Esophagus muscularis mucosa (tissue), 4 donors: ENCODE data around the gene SH2D3A. TPM values are rescaled to one million over a fixed set of nuclear protein-coding genes. Genes with fewer than 3 reads are reported as not detected.
"Not testable (repeated sequence)": the region's sequence is repeated elsewhere in the genome, so short reads cannot be mapped to it uniquely, and the experiment has no call there.

Source experiments
- DNase-seq: peaks from one replicate; pipeline ENCODE4 v3.0.0-alpha.2; 2017; ENCODE audit errors: extremely low spot score
- H3K27ac ChIP-seq, 4 donors: fragments of 200-600 bp; sonication (generic); replicated peaks in 1 of 4; 1 replicate in 3 of 4; 2 replicates in 1 of 4; pipeline ENCODE4 v1.5.1; 2016 to 2019; ENCODE audit warnings: mild to moderate bottlenecking in 1 of 4
- H3K27me3 ChIP-seq, 4 donors: fragments of 200-600 bp; sonication (generic); one replicate each; pipeline versions ENCODE4 v1.5.1 to v1.6.0; 2016 to 2019
- H3K36me3 ChIP-seq, 4 donors: fragments of 200-600 bp; sonication (generic); one replicate each; pipeline ENCODE4 v1.5.1; 2016 to 2019
- H3K4me1 ChIP-seq, 4 donors: fragments of 200-600 bp; sonication (generic); one replicate each; pipeline ENCODE4 v1.5.1; 2016 to 2019
- H3K4me3 ChIP-seq, 4 donors: fragments of 200-600 bp; sonication (generic); 1 replicate in 2 of 4; 2 replicates in 2 of 4; pipeline ENCODE4 v1.5.1; 2016 to 2019; ENCODE audit warnings: mild to moderate bottlenecking in 4 of 4, moderate library complexity in 1 of 4
- H3K9me3 ChIP-seq, 4 donors: fragments of 200-600 bp; sonication (generic); 1 replicate in 3 of 4; 2 replicates in 1 of 4; pipeline ENCODE4 v1.5.1; 2016 to 2019
- EP300 ChIP-seq: sonication (generic); formaldehyde crosslinking; IDR thresholded peaks from one replicate; pipeline ENCODE4 v1.6.1; 2017; ENCODE audit warnings: antibody characterized with exemption
- POLR2A ChIP-seq: fragments of 450-650 bp; IDR thresholded peaks from one replicate; pipeline ENCODE4 v1.6.1; 2017; ENCODE audit warnings: antibody characterized with exemption, moderate library complexity, mild to moderate bottlenecking, low read depth
- POLR2AphosphoS5 ChIP-seq, 2 donors: sonication (generic); formaldehyde crosslinking; IDR thresholded peaks; one replicate each; pipeline ENCODE4 v1.6.1; 2017; ENCODE audit warnings: antibody characterized with exemption in 2 of 2
- WGBS: methylation state at CpG from one replicate; pipeline ENCODE4 v1.1.5; 2018; 5-methylcytosine and 5-hydroxymethylcytosine counted together
- intact Hi-C: fragments of 100-400 bp; cut with DNase I; formaldehyde crosslinking; loops from one replicate; pipeline ENCODE4 v1.15.1; 2023
- total RNA-seq, 4 donors: library from RNA; depleted of rRNA; stranded (reverse); fragments of >200 nt; gene quantifications; one replicate each; pipeline versions ENCODE4 v1.1.0 to v1.2.1, GENCODE V29; 2016
- TF ChIP-seq, protein P1 (sequence below), 3 experiments: fragments of 200-600 bp in 2 of 3; fragments of 450-650 bp in 1 of 3; sonication (generic) in 2 of 3; IDR thresholded peaks; one replicate each; pipeline ENCODE4 v1.5.1; 2017 to 2019; ENCODE audit warnings: antibody characterized with exemption in 3 of 3, mild to moderate bottlenecking in 2 of 3, moderate library complexity in 1 of 3

SH2D3A gene
- total RNA-seq, 4 donors from 2014 or later, result 0.33 to 0.34 TPM; not detected in 2

GRCh38 chr19:6765738-6766356 lies 1.4 kb downstream of the SH2D3A start:
- no peak overlapping the region for H3K27ac ChIP-seq
- H3K4me1 ChIP-seq, result peaks cover 17 to 22% (median 21%) of the 10 kb centered on the region in 4 donors
- WGBS, result 53% methylated on average over 5 of the region's 8 CpGs
- no peaks in the 10 kb centered on the region for H3K9me3 ChIP-seq
- DNase-seq, result no peak
- peaks cover 0 to 80% (median 20%) of the 10 kb centered on the region in 4 donors for H3K27me3 ChIP-seq
- H3K36me3 ChIP-seq, result no peaks in the 10 kb centered on the region
- no peak overlapping the region for H3K4me3 ChIP-seq
- TF ChIP-seq EP300, result no peak
- intact Hi-C loops, result no loop called here

- DNase-seq, H3K9me3 ChIP-seq, H3K27ac ChIP-seq, H3K36me3 ChIP-seq, intact Hi-C loops, H3K4me3 ChIP-seq: not testable (repeated sequence)
- WGBS, result 72% methylated on average over 8 of the region's 8 CpGs
- Histone ChIP-seq H3K4me1 (peaks cover 12 to 16% (median 14%) of the 10 kb centered on the region in 4 donors), H3K27me3 (peaks cover 0 to 56% (median 11%) of the 10 kb centered on the region in 4 donors)
Measured at GRCh38 chr19:6762253-6762797, 4.9 kb downstream of the SH2D3A start.

DNA sequence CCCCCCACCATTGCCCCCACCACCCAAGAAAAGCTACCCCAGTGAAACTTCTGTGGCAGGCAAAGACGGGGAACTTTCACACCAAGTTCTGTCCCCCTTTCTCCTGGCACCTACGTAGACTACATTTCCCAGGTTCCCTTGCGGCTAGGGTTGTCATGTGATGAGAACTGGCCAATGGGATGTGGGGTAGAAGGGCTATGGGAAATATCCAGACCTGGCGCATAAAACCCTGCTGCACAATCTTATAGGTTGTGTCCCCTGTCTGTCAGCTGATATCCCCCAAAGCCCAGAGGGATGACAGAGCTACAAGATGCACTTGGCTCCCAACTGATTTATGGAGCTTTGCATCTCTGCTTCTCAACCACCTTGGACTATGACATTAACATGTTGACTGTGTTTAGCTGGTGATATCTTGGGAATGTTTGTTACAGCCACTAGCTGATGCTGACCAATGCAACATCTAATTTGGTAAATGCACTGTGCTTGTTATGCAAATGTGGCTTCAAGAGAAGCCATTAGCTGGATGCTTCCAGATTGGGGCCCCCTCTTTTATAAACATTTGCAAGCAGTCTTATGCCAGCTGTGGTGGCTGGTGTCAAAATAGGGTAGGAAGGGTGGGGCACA lies 6.1 kb downstream of the SH2D3A start:
- no peak for DNase-seq
- Histone ChIP-seq H3K4me3 (no peak overlapping the region), H3K9me3 (no peaks in the 10 kb centered on the region), H3K27ac (no peak overlapping the region), H3K4me1 (peaks cover 3 to 5% (median 4%) of the 10 kb centered on the region in 4 donors), H3K27me3 (peaks cover 0 to 45% (median 2%) of the 10 kb centered on the region in 4 donors), H3K36me3 (no peaks in the 10 kb centered on the region)
- TF ChIP-seq POLR2A (no peak), POLR2AphosphoS5 (IDR thresholded peaks at IDR 0.05) (no peak), EP300 (no peak)
- TF ChIP-seq, protein P1, sequence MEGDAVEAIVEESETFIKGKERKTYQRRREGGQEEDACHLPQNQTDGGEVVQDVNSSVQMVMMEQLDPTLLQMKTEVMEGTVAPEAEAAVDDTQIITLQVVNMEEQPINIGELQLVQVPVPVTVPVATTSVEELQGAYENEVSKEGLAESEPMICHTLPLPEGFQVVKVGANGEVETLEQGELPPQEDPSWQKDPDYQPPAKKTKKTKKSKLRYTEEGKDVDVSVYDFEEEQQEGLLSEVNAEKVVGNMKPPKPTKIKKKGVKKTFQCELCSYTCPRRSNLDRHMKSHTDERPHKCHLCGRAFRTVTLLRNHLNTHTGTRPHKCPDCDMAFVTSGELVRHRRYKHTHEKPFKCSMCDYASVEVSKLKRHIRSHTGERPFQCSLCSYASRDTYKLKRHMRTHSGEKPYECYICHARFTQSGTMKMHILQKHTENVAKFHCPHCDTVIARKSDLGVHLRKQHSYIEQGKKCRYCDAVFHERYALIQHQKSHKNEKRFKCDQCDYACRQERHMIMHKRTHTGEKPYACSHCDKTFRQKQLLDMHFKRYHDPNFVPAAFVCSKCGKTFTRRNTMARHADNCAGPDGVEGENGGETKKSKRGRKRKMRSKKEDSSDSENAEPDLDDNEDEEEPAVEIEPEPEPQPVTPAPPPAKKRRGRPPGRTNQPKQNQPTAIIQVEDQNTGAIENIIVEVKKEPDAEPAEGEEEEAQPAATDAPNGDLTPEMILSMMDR (IDR thresholded peaks at IDR 0.05), result no peak
- 86% methylated on average over 4 of the region's 4 CpGs for whole genome bisulfite sequencing
- intact Hi-C loops, result no loop called here

GRCh38 chr19:6760606-6761005 lies 6.6 kb downstream of the SH2D3A start:
- 91% methylated on average over 12 of the region's 17 CpGs for WGBS
- intact Hi-C loops, result no loop called here
- no peaks in the 10 kb centered on the region for H3K4me1 ChIP-seq

DNA sequence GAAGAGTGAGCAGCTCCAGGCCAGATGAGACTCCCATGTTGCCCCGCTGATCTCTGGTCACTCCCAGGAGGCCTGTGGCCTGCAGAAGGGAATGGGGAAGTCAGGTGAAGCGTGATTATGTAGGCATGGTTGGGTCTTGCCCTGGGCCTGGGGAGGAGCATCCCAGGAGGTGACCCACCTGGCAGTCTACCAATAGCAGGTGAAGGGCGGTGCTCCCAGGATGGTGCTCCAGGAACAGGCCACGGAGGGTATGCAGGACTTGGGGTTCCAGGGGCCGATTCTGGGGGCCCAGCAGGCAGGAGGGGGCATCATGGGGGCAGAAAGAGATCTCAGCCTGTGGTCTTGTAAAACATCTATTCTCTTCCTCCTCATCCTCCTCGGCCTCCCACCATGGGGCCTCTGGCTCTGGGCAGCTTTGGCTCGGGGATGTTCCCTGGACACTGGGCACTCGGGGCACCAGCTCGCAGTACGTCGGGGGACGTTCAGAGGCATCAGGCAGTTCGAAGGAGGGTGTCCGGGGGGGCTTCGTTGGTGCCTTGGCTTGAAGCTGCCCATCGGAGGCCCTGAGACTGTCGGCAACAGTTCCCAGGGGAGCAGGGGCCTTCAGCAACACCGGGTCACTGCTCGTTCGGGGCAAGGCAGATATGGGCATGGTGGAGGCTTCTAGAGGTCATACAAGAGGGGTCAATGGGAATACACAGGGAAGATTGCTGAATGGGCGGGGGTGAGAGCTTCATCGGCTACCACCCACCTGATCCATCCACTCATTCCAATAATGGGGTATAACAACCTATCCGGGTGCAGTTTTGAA lies 12.4 kb downstream of the SH2D3A start:
- no peak overlapping the region for H3K27ac ChIP-seq
- H3K36me3 ChIP-seq, result peaks cover 20 to 29% (median 27%) of the 10 kb centered on the region in 4 donors
- H3K4me3 ChIP-seq, result no peak overlapping the region
- 95% methylated on average over 22 of the region's 23 CpGs for WGBS
- no peaks in the 10 kb centered on the region for H3K27me3 ChIP-seq
- no peaks in the 10 kb centered on the region for H3K9me3 ChIP-seq
- H3K4me1 ChIP-seq, result peaks cover 11 to 20% (median 15%) of the 10 kb centered on the region in 4 donors
- TF ChIP-seq POLR2AphosphoS5 (IDR thresholded peaks at IDR 0.05) (no peak), POLR2A (no peak), EP300 (no peak)
- TF ChIP-seq, protein P1 (IDR thresholded peaks at IDR 0.05), result no peak
- no peak for DNase-seq
- intact Hi-C loops, result loop anchor here (5.0 kb wide), 1 partner anchor 238 kb away; no protein-coding TSS in a partner anchor

More at GRCh38 chr19:6760606-6761005, 6.6 kb downstream of the SH2D3A start:
- no peak for DNase-seq
- Histone ChIP-seq H3K4me3 (no peak overlapping the region), H3K36me3 (no peaks in the 10 kb centered on the region), H3K27ac (no peak overlapping the region), H3K9me3 (no peaks in the 10 kb centered on the region), H3K27me3 (peaks cover 0 to 39% (median 0%) of the 10 kb centered on the region in 4 donors)
- TF ChIP-seq POLR2AphosphoS5 (IDR thresholded peaks at IDR 0.05), result no peak
- TF ChIP-seq POLR2A, result no peak
- TF ChIP-seq, protein P1 (IDR thresholded peaks at IDR 0.05), result no peak
- no peak for TF ChIP-seq EP300
